Central memory CD4-positive, alpha-beta T cell (primary cell): ENCODE data around the gene P2RX4.
"Not testable (repeated sequence)": the region's sequence is repeated elsewhere in the genome, so short reads cannot be mapped to it uniquely, and the experiment has no call there.

Source experiments
- DNase-seq: peaks from one replicate; pipeline ENCODE4 v3.0.0; 2022

P2RX4 gene

DNA sequence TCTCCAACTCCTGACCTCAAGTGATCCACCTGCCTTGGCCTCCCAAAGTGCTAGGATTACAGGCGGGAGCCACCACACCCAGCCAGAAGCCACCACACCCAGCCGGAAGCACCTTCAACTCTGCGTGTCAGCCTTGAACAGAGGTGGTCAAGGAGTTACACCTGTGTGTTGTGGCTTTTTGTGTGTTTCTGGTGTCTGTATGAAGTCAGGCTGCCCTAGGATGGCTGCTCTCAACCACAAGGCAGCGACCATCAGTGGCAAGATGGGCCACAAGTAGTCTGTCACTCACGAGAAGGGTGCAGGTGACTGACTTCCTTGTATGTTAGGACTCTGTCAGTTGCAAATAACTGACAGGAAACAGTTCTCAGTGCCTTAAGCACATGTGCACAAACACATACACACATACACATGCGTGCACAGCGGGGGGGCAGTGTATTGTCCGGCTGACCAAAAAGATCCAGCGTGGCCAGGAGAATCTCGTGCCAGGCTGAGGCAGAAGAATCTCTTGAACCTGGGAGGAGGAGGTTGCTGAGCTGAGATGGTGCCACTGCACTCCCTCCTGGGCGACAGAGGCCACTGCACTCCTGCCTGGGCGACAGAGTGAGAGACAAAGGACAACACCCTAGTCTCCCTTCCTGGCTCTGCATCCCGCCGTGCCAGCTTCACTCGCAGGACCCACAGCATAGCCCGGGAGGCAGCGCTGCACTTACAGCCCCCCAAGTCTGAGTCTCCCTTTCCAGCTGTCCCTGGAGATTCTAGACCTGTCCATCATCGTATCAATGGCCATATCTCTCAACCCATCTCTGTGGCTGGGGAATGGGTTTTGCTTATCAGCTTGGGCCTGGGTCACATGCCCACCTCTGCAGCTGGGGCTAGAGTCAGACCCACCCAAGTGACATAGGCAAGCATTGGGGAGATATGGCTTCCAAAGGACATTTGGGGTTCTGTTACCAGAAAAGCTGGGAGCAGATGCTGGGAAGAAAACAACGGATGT is 13.7 kb downstream of the P2RX4 start:
- DNase-seq = peak; percentile 50

DNA sequence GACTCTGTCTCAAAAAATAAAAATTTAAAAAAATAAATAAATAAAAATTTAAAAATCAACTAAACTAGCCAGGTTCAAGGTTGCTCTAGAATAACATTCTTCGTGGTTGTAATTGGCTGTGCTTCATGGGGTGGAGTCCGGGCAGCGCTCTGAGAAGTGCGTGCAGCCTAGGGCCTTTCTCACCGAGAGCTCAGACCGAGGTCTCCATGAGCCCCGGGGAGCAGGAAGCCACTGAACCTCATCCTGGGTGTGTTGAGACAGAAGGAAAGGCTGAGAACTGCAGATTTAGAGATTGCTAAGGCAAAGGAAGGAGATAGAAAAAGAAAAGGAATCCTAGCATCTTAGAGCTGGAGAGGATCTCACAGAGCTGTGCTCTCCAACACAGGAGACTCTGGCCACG is 14.7 kb downstream of the P2RX4 start:
- peak; percentile 73 for DNase-seq

DNA sequence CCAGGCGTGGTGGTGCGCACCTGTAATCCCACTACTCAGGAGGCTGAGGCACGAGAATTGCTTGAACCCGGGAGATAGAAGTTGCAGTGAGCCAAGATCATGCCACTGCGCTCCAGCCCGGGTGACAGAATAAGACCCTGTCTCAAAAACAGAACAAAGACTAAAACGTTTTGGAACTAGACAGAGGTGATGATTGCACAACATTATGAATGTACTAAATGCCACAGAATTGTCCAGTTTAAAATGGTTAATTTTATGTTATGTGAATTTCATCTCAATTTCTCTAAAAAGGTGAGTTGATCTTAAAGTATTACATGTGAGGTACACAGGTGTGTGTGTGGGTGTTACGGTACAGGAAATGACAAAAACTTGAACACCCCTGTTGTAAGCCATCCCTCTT is 16.5 kb downstream of the P2RX4 start:
- no peak for DNase-seq

DNA sequence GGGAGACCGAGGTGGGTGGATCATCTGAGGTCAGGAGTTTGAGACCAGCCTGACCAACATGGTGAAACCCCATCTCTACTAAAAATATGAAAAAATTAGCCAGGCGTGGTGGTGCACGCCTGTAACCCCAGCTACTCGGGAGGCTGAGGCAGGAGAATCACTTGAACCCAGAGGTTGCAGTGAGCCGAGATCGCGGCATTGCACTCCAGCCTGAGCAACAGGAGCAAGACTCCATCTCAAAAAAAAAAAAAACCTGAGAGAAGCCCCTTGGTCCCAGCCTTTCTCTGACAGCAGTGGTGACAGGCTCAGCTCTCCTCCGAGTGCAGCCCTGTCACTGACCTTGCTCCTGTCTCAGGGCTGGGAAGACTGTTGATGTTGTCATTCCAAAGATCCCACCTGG is 16.9 kb downstream of the P2RX4 start:
- DNase-seq = not testable (repeated sequence)

DNA sequence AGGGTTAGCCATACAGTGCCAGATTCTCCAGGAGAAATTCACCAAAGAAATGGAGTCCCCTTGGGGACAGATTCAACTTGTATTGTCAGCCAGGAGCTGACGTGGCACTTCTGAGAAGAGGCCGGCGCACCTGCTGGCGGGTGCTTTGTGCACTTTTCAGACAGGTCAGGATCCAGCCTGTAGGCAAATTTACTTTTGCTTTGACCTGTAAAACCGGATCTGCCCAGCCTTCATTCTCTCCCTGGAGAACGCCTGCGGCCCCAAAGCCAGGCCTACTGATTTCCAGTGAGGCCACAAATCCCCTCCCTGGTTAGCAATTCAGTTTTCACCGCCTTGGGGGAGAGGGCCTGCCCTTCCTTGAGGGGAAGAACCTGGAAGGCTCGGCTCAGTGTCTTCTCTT is 17.4 kb downstream of the P2RX4 start:
- DNase-seq = no peak

DNA sequence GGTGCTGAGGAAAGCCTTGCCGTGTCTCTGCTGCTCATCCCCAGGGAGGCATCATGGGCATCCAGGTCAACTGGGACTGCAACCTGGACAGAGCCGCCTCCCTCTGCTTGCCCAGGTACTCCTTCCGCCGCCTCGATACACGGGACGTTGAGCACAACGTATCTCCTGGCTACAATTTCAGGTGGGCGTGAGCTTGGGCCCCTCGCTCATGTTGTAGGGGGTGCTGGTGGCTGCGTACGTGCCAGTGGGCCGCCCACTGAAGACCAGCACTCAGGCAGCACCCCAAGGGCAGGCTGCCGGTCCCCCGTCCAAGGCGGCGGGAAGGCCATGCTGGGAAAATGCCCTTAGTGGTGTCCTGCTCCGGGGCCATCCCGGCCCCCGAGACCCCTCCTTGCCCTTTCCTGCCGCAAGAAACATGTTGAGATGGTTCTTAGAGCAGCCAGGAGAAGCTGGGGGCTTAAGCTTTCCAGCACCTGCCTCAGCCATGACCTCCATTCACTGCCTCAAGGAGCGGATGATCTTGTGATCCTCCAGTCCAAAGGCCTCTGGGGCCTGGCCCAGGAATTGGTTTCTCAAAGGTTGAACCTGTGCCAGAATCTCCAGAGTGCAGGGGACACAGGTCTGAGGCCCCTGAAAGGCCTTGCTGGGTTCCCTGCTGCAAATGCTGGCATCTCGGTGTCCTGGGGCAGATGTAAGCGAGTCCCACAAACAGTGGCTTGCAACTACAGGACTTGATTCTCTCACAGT is 19.2 kb downstream of the P2RX4 start:
- no peak for DNase-seq

DNA sequence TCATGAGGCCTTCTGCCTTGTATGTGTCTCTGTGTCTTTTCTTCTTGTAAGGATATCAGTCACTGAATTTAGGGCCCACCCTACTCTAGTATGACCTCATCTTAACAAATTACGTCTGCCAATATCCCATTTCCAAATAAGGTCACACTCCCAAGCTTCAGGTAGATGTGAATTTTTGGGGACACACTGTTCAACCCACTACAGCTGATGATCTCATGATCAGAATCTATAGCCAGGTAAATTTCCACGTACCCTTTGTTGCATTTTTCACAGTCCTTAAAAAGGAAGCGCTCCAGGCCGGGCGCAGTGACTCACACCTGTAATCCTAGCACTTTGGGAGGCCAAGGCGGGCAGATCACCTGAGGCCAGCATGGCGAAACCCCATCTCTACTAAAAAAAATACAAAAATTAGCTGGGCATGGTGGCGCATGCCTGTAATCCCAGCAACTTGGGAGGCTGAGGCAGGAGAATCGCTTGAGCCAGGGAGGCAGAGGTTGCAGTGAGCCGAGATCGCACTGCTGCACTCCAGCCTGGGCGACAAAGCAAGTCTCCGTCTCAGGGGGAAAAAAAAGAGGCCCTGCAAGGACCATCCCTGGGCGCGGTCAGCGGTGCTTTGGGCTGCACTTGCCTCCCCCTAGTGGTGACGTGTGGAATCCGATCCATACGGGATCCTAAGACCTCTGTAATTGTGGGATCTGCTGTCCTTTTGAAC is 20.1 kb downstream of the P2RX4 start:
- peak; percentile 37 for DNase-seq

DNA sequence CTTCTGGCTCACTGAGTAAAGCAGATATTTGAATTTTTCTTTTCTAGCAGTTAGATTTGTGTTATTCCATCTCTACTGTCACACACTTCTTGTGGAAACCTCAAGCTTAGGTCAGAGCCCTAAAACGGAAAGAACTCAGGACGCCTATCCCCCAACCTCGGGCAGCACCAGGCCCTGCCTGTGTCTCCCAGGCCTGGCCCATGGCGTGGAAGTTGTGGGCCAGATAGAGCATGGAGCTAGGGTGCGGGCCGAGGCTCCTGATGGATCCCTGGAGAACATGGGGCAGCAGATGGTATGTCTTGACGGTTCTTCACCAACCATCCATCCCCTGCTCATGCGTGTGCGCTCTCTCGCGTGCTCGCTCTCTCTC is 20.6 kb downstream of the P2RX4 start:
- no peak for DNase-seq

DNA sequence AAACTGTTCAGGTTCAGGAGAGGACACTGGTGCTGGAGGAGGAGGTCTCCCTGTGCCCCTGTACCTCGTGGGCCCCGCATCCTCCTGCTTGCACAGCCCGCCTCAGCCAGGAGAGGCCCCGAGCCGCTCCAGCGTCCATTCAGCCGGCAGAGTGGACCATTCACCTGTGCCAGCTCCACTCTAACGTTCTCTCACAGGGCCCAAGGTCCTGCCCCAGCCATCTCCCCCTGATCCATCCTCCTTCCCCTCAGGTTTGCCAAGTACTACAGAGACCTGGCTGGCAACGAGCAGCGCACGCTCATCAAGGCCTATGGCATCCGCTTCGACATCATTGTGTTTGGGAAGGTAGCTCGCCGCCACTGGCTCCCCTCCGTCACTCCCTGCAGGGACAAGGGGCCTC is 22.2 kb downstream of the P2RX4 start:
- DNase-seq = no peak

DNA sequence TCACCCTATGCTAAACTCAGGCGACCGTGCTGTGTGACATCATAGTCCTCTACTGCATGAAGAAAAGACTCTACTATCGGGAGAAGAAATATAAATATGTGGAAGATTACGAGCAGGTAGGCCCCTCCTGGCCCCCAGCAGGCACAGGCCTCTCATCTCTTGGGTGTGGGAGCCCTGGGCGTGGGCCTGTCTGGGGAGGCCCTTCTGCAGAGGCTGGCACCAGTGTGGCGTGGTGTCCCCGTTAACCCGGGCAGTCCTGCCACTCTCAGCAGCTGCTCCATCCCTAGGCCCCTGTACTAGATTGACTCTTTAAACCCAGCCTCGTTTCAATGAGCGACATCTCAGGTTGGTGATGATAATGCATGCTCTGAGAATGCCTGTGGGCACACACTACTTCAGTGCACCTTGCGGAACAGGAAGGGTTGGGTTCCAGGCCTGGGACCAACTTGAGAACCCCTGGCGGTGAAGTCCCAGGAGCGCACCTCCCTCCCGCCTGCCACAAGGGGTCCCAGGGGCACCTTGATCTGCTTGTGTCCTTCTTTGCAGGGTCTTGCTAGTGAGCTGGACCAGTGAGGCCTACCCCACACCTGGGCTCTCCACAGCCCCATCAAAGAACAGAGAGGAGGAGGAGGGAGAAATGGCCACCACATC is 23.2 kb downstream of the P2RX4 start:
- DNase-seq = no peak

DNA sequence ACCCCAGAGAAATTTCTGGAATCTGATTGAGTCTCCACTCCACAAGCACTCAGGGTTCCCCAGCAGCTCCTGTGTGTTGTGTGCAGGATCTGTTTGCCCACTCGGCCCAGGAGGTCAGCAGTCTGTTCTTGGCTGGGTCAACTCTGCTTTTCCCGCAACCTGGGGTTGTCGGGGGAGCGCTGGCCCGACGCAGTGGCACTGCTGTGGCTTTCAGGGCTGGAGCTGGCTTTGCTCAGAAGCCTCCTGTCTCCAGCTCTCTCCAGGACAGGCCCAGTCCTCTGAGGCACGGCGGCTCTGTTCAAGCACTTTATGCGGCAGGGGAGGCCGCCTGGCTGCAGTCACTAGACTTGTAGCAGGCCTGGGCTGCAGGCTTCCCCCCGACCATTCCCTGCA is 23.7 kb downstream of the P2RX4 start:
- DNase-seq = no peak

DNA sequence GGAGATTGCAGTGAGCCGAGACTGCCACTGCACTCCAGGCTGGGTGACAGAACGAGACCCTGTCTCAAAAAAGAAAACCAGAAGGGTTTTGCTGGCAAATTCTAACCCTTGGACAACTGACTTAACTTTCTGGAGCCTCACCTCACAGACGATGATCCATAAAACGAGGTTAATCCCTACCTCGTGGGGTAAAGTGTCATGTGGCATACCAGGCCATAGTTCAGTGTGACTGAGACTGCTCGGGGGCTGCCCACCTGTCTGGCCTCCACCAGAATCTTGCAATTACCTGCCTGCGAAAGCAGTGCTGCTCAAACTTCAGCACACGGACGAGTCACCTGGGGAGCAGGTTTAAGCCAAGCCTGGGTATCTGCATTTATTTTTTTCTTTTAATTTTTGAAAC is 26.8 kb downstream of the P2RX4 start:
- no peak for DNase-seq

DNA sequence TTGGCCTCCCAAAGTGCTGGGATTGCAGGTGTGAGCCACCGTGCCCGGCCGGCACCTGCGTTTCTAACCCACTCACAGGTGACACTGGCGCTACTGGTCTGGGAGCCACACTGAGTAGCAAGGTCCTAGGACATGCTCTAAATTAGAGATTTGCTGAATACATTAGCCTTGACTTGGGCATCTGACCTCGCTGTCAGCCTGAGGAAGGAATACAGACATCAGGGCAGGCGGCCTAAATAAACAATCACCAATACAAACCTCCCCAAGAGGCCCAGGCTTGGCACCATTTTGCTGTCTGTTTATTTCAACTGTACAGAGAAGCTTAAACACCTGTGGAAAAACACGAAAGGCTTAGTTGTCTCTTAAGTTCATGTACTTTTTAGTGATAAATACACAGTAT is 27.5 kb downstream of the P2RX4 start:
- DNase-seq = no peak

DNA sequence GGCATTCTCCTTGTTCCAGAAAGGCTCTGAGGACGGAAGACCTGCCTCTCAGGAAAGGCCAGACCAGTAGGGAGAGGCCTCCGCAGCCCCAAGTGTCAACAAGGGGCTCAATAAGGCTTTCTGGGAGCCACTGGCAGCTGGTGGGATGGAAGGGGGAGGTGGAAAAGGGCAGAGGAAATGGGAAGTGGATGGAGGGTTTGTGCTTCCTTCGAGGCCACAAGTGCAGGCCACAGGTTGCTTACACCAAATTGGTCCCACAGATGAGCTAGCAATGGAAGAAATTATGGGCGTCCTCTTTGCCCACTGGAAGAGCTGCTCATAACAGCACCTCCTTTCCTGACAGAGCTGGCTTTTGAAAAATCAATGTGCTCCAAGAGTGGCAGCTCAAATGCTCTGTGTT is 28.2 kb downstream of the P2RX4 start:
- no peak for DNase-seq

DNA sequence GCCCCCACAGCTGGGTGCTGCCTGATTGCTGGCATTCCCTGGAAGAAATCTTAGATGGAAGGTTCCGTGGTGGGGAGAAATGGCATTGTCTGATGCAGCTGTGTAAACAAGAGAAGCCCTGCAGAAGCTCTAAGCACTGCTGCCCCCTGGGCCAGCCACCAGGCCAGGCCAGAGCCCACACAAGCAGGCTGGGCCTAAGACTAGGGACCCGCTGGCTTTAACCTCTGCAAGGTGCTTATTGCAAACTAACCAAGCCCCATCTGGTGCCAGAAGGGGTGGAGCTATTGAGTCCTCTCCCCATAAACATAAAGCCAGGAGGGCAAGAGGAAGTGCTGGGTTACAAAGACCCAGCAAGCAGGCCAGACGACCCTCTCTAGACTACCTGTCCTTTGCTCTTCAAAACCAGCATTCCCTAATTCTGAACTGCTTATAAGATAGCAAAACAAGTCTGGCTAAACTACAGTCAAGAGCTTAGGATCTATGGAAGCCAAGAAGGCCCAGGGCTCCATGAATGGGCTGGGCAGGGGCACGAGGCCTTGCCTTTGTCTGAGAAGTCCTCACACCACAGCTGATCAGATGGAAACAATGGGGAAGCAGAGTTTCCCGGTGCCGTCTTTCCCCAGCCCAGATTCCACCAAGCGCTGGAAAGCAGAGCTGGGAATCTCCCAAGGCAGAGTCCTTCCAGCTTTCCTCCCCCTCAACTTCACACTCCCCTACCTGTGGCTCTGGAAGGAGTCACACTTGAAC is 28.8 kb downstream of the P2RX4 start:
- no peak for DNase-seq

DNA sequence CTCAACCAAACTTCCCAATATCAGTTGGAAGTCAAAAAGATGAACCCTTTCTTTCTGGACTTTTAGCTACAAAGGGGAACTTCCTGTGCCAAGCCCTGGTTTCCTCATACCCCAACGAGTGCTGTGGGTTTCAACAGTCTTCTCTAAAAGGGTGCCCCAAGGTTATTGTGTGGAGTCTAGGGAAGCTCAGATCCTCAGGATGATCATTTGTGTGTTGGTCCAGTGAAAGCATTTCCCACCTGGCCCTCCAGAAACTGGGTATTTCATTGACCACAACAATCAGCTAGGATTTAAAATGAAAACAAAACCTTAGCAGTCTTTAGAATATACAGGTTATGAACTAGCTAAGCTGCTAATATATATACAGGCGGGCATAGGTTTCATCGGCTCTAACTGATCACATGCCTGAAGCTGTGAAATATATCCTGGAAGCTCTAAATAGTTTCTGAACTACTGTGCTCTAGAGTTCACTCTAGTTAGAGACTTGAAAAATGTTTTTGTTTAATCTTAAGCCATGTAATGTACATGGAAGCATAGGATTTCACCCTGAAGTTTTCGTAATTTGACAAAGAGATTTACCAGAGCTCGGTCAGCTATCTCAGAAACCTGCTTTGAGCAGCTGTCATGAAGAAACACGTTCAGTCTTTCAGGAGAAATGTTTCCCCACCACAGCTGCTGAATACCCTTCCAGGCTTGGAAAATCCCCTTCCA is 29.6 kb downstream of the P2RX4 start:
- no peak for DNase-seq

DNA sequence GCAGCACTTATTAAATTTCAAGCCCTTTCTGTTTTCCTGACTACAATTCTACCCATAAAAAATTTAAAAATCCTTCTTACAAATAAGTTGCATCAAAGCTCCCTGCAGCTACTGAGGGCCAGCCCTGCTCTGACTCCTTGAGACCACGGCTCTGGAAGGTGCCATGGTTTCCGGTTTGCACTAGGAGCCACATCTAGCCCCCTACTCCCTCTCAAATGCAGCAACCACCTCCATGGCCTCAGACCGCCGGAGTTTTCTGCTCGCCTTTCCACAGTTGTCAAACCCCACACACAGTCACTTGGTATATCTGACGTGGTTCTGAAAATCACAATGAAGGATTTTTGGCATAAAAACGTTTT is 30.1 kb downstream of the P2RX4 start:
- no peak for DNase-seq

DNA sequence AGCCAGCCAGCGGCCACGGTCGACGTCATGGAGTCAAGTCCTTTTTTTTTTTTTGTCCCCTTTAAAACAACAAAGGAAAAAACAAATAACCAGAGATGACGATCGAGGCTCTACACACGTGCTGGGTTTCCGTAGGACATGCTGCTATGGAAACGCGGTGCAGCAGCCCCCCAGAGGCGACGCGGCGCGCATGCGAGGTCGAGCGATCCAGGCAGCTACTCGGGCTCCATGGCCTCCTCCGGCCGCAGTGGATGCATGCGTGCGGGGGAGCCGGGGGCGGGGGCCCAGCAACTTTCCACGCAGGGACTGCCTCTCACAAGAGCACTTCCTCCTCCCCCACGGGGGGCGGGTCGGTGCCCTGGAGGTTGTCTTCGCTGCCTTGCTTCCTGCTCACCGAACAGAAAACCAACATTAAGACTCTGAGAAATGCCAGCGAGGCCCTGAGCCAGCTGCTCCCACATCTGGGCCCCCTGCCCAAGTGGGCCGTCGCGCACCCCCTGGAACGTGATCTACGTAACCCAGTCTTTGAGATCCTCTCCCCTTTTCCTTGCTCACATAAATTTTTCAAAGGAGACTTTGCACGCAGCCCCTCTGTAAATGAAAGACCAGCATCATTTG is 30.7 kb downstream of the P2RX4 start:
- peak; percentile 98 for DNase-seq

DNA sequence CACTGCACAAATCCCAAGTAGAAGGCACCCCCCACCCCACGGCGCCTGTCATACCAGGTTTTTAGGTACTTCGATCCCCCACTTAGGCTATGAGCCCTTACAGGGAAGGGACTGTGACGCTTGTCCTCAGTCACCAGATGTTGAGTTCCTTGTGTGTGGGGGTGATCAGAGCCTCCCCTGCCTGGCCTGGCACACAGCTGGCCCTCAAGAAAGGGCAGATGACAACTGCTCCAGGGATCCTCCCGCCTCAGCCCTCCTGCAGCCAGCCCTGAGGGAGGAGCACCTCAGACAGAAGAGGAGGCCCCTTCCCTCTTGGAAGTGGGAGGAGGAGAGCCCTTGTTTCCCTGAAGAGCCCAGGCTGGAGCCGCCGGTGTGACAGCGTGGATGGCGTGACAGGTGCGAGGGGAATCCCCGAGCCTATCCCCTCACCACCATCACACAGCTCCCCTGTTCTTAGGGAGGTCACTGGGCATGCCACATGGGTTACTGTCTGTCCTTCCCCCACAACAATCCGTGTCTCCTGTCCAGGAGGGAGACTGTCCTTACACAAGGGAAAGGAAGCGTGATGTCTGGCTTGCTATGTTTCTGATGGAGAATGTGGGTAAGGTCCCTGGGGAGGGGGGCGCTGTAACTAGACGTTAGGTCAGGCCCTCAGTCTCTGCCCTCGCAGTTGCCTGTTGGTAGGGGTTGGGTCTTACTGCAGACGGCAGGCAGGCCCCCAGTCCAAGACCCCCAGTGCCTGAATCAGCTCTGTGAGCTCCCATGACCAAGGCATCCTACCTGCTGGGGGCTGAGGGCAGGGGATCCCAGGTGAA is 31.4 kb downstream of the P2RX4 start:
- DNase-seq = no peak

DNA sequence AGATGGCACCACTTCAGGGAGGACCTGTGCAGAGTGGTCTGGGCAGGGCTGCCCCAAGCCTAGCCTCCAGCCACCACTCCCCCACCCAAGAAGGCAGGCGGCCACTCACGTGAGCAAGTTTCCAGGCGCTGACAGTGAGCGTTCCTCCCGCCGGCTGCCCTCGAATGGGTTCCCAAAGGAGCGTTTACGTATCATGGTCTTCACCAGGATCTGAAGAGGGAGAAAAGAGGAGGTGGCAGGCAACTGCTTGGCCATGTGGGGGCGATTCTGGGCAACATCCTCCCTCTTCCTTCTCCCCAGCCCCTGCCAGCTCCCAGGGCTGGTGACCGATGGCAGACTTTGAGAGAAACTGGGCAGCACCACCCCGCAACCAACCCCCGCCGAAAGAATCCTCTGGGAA is 35.1 kb downstream of the P2RX4 start:
- DNase-seq = no peak
